ENCODE results near the gene LTA4H. TPM values are rescaled to one million over a fixed set of nuclear protein-coding genes. Genes with fewer than 3 reads are reported as not detected.
A peak's percentile ranks its signal among the peaks of the same experiment; 100 is the strongest.

LTA4H gene
- total and polyA plus RNA-seq, 2 of the 4 experiments (the other 2 are of a cell fraction): 41.0 to 43.3 TPM

DNA sequence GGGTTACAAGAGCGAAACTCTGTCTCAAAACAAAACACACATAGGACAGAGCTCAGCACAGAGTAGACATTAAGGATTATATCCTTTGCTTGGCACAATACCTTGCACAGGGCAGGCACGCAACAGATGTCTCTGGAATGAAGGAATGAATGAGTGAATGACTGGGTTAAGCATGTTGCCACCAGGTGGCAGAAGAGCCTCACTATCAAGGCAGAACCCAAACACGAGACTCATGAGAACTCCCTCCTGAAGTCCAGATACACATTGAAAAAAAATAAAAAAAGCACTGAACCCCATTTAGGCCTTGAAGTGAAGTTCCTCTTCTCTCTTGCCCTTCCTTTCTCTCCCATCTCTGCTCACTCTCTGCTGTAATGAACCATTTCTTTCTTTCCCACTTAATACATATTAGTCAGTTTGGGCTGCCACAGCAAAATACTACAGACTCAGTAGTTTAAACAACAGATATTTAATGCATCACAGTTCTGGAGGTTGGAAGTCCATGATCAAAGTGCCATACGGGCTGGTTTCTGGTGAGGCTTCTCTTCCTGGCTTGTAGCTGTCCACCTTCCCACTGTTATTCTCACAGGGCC is 26.6 kb upstream of the LTA4H start:
- H4K20me1 ChIP-seq (ENCODE audit: insufficient read depth, low read length): no peaks in the 10 kb centered on the region
- H3K9me1 ChIP-seq (ENCODE audit: insufficient read depth, low read length): no peaks in the 10 kb centered on the region
- H3K56ac ChIP-seq (ENCODE audit: extremely low read depth, insufficient read depth, low read length): no peak overlapping the region
- POLR2A ChIA-PET (ENCODE audit: unreplicated experiment): no interaction called here
- H3K9ac ChIP-seq (ENCODE audit: low read depth, low read length): no peak overlapping the region
- H2BK5ac ChIP-seq (ENCODE audit: low read depth, low read length, poor library complexity, severe bottlenecking): no peak overlapping the region
- ATAC-seq (ENCODE audit: low read depth) (peak; percentile 95), DNase-seq (peak; percentile 87)
- dilution Hi-C loops (cut with HindIII; ENCODE audit: low sequenced_read_pairs, unreplicated experiment): loop anchor here (10.0 kb wide), 1 partner anchor 453 kb away; no protein-coding TSS in a partner anchor
- H3K27me3 ChIP-seq (ENCODE audit: control insufficient read depth, insufficient read depth, low read length): no peaks in the 10 kb centered on the region
- H4K8ac ChIP-seq (ENCODE audit: low read depth in 2 of 2, low read length in 2 of 2): no peak overlapping the region
- H2AFZ ChIP-seq (replicated peaks; ENCODE audit: low read length, poor library complexity): no peak overlapping the region
- H3K36me3 ChIP-seq (ENCODE audit: control insufficient read depth, insufficient read depth, low read length): no peaks in the 10 kb centered on the region
- no peak overlapping the region for H3K23ac ChIP-seq (ENCODE audit: low read depth, low read length)
- H3K27ac ChIP-seq (ENCODE audit: insufficient read depth, low read length): no peak overlapping the region
- no peak overlapping the region for H2BK15ac ChIP-seq (ENCODE audit: low read depth, low read length)
- peaks cover 2% of the 10 kb centered on the region for H3K9me3 ChIP-seq (ENCODE audit: control insufficient read depth, insufficient read depth, low read length)
- no peaks in the 10 kb centered on the region for H3K79me1 ChIP-seq (ENCODE audit: low read depth in 1 of 2, low read length in 2 of 2)
- no peak overlapping the region for H4K5ac ChIP-seq (ENCODE audit: low read depth, low read length)
- TF ChIP-seq MAZ (IDR thresholded peaks at IDR 0.05; ENCODE audit: borderline replicate concordance, low read depth, low read length) (0 out of 2 replicates have a peak, but pooled peaks have one; percentile 37), SMC3 (IDR thresholded peaks at IDR 0.05; ENCODE audit: low read depth, low read length) (peak; percentile 99), RFX5 (IDR thresholded peaks at IDR 0.05; ENCODE audit: low read depth, low read length) (no peak), FOS (IDR thresholded peaks at IDR 0.05; ENCODE audit: low read depth, low read length) (no peak), RAD21 (IDR thresholded peaks at IDR 0.05; ENCODE audit: low read length) (peak; percentile 97), BHLHE40 (IDR thresholded peaks at IDR 0.05; ENCODE audit: low read depth, low read length) (peak; percentile 53; the same call in 1 of the 2 replicates), MXI1 (IDR thresholded peaks at IDR 0.05; ENCODE audit: borderline replicate concordance, low read depth, low read length) (no peak)
- TF ChIP-seq, protein P1, sequence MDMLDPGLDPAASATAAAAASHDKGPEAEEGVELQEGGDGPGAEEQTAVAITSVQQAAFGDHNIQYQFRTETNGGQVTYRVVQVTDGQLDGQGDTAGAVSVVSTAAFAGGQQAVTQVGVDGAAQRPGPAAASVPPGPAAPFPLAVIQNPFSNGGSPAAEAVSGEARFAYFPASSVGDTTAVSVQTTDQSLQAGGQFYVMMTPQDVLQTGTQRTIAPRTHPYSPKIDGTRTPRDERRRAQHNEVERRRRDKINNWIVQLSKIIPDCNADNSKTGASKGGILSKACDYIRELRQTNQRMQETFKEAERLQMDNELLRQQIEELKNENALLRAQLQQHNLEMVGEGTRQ (IDR thresholded peaks at IDR 0.05; ENCODE audit: low read depth, low read length): no peak
- TF ChIP-seq, protein P2, sequence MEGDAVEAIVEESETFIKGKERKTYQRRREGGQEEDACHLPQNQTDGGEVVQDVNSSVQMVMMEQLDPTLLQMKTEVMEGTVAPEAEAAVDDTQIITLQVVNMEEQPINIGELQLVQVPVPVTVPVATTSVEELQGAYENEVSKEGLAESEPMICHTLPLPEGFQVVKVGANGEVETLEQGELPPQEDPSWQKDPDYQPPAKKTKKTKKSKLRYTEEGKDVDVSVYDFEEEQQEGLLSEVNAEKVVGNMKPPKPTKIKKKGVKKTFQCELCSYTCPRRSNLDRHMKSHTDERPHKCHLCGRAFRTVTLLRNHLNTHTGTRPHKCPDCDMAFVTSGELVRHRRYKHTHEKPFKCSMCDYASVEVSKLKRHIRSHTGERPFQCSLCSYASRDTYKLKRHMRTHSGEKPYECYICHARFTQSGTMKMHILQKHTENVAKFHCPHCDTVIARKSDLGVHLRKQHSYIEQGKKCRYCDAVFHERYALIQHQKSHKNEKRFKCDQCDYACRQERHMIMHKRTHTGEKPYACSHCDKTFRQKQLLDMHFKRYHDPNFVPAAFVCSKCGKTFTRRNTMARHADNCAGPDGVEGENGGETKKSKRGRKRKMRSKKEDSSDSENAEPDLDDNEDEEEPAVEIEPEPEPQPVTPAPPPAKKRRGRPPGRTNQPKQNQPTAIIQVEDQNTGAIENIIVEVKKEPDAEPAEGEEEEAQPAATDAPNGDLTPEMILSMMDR (conservative IDR thresholded peaks at IDR 0.05; ENCODE audit: low read depth, low read length): peak; percentile 93
- TF ChIP-seq, protein P3, sequence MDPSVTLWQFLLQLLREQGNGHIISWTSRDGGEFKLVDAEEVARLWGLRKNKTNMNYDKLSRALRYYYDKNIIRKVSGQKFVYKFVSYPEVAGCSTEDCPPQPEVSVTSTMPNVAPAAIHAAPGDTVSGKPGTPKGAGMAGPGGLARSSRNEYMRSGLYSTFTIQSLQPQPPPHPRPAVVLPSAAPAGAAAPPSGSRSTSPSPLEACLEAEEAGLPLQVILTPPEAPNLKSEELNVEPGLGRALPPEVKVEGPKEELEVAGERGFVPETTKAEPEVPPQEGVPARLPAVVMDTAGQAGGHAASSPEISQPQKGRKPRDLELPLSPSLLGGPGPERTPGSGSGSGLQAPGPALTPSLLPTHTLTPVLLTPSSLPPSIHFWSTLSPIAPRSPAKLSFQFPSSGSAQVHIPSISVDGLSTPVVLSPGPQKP (IDR thresholded peaks at IDR 0.05; ENCODE audit: borderline replicate concordance, low read depth, low read length): no peak
- no TSS peak for BruUV-seq (replicated peaks)
- no peak overlapping the region for H2AK9ac ChIP-seq (replicated peaks; ENCODE audit: low read depth, low read length, poor library complexity)
- H4K91ac ChIP-seq (ENCODE audit: insufficient read depth, low read depth, low read length): no peak overlapping the region
- H2BK20ac ChIP-seq (ENCODE audit: low read depth, low read length): no peak overlapping the region
- no CpG with 5 or more reads among the region's 4 CpGs for WGBS, 2 experiments (ENCODE audit: extremely low coverage in 2 of 2, insufficient read length in 1 of 2)
- H3K4me3 ChIP-seq (ENCODE audit: insufficient read depth, low read depth, low read length): no peak overlapping the region
- no peak overlapping the region for H3K4me2 ChIP-seq (ENCODE audit: low read depth, low read length)
- in situ Hi-C loops (cut with MboI; ENCODE audit: low sequenced_read_pairs): loop anchor here (5.0 kb wide), 3 partner anchors 150 to 455 kb away; partner anchors contain the start of gene CDK17
- CTCF ChIA-PET: interaction anchor here (0.6 kb wide), 1 partner anchor 464 kb away, joined by 3 read pairs; no protein-coding TSS in a partner anchor
- no peak overlapping the region for H2BK120ac ChIP-seq (ENCODE audit: low read depth, low read length)
- H3K18ac ChIP-seq (ENCODE audit: low read depth, low read length): no peak overlapping the region
- no peak overlapping the region for H3K14ac ChIP-seq (replicated peaks; ENCODE audit: low read depth, low read length)
- no peak overlapping the region for H2AK5ac ChIP-seq (ENCODE audit: low read depth, low read length)
- H3K4me1 ChIP-seq (ENCODE audit: control insufficient read depth, insufficient read depth, low read length): no peaks in the 10 kb centered on the region
- H3K4ac ChIP-seq (ENCODE audit: low read depth, low read length): no peak overlapping the region
- intact Hi-C loops (cut with micrococcal nuclease): loop anchor here (1.0 kb wide), 3 partner anchors 153 to 454 kb away; no protein-coding TSS in a partner anchor

All from IMR-90 (cell line).